CD4-positive, alpha-beta T cell treated with Interleukin-17A for 1 hour (primary cell): Measurements from ENCODE around the gene HSPE1.
"Not testable (repeated sequence)": the region's sequence is repeated elsewhere in the genome, so short reads cannot be mapped to it uniquely, and the experiment has no call there.

Source experiments
- DNase-seq: peaks from one replicate; pipeline ENCODE4 v3.0.0-alpha.2; 2020

Gene HSPE1

GRCh38 chr2:197499594-197500502 is at the start of gene HSPE1, which contains the start of gene HSPD1:
HSPE1 (plus strand) TSS chr2:197500379; CDS start chr2:197500437, 58 bp downstream.
HSPD1 (minus strand) TSS chr2:197499840; CDS start chr2:197498848, 992 bp downstream.
- peak; percentile 99 for DNase-seq

- no peak for DNase-seq
Measured at GRCh38 chr2:197450465-197450864, 49.7 kb upstream of the HSPE1 start.

GRCh38 chr2:197450935-197451358 is 49.2 kb upstream of the HSPE1 start:
- DNase-seq: not testable (repeated sequence)

GRCh38 chr2:197452754-197453122 is 47.4 kb upstream of the HSPE1 start:
- DNase-seq: no peak

GRCh38 chr2:197453123-197453913 is 46.9 kb upstream of the HSPE1 start, which contains the start of gene COQ10B:
COQ10B (plus strand) TSS chr2:197453552; CDS start chr2:197453561, 9 bp downstream.
- peak; percentile 99 for DNase-seq

- DNase-seq: no peak
Measured at GRCh38 chr2:197453914-197454398, 46.2 kb upstream of the HSPE1 start.

- DNase-seq: no peak
Measured at GRCh38 chr2:197454923-197455322, 45.3 kb upstream of the HSPE1 start.

GRCh38 chr2:197455428-197455827 is 44.8 kb upstream of the HSPE1 start:
- DNase-seq: no peak

- DNase-seq: no peak
Measured at GRCh38 chr2:197460649-197461048, 39.5 kb upstream of the HSPE1 start.

- no peak for DNase-seq
Measured at GRCh38 chr2:197461057-197461456, 39.1 kb upstream of the HSPE1 start.

- DNase-seq: no peak
Measured at GRCh38 chr2:197464175-197464574, 36.0 kb upstream of the HSPE1 start.

- no peak for DNase-seq
Measured at GRCh38 chr2:197472166-197472565, 28.0 kb upstream of the HSPE1 start.

GRCh38 chr2:197477797-197478196 is 22.4 kb upstream of the HSPE1 start:
- DNase-seq: no peak

GRCh38 chr2:197480165-197481036 is 19.8 kb upstream of the HSPE1 start:
- no peak for DNase-seq

GRCh38 chr2:197484248-197484647 is 15.9 kb upstream of the HSPE1 start:
- DNase-seq: not testable (repeated sequence)

GRCh38 chr2:197486175-197486574 is 14.0 kb upstream of the HSPE1 start:
- no peak for DNase-seq

GRCh38 chr2:197487385-197487784 is 12.8 kb upstream of the HSPE1 start:
- no peak for DNase-seq

- no peak for DNase-seq
Measured at GRCh38 chr2:197495433-197496134, 4.6 kb upstream of the HSPE1 start.

GRCh38 chr2:197496695-197497094 is 3.5 kb upstream of the HSPE1 start:
- DNase-seq: no peak

GRCh38 chr2:197497326-197497725 is 2.9 kb upstream of the HSPE1 start:
- DNase-seq: no peak

- no peak for DNase-seq
Measured at GRCh38 chr2:197498235-197498936, 1.8 kb upstream of the HSPE1 start.
